IMR-90 (cell line): ENCODE data around the gene FALEC. TPM values are rescaled to one million over a fixed set of nuclear protein-coding genes. Genes with fewer than 3 reads are reported as not detected.

ENCODE experiments used
- ATAC-seq: fragments of 200-7000 bp; cut with Tn5 transposase; 2 replicates; pipeline ENCODE4 v1.9.1; 2020; ENCODE audit warnings: low read depth, mild to moderate bottlenecking, moderate library complexity
- BruUV-seq: library from RNA; stranded (reverse); fragments of 400-500 nt; replicated peaks from 2 replicates; lab custom pipeline; 2021; lab: Mats Ljungman, UMichigan
- CTCF ChIA-PET: fragments of 300-600 bp; formaldehyde crosslinking; extraction: SDS; loops from one replicate; lab custom pipeline; 2021; ENCODE audit warnings: antibody characterized with exemption; lab: Yijun Ruan, JAX
- POLR2A ChIA-PET: fragments of 300-600 bp; sonication (Branson Sonifier 250); formaldehyde crosslinking; loops from one replicate; lab custom pipeline; 2022; ENCODE audit warnings: antibody characterized with exemption; ENCODE audit not compliant: unreplicated experiment; lab: Charles Lee
- DNase-seq: peaks from one replicate; pipeline ENCODE4 v3.0.0; 2013
- H2AFZ ChIP-seq: replicated peaks from 2 replicates; pipeline ENCODE3; 2013; ENCODE audit warnings: low read length, mild to moderate bottlenecking; ENCODE audit not compliant: poor library complexity
- H2AK5ac ChIP-seq: 2 replicates; pipeline ENCODE4 v1.6.1; 2013; ENCODE audit warnings: low read depth, low read length, inconsistent platforms
- H2AK9ac ChIP-seq: replicated peaks from 2 replicates; pipeline ENCODE3; 2013; ENCODE audit warnings: mild to moderate bottlenecking, low read depth, low read length, moderate library complexity; ENCODE audit not compliant: poor library complexity
- H2BK120ac ChIP-seq: 2 replicates; pipeline ENCODE4 v1.6.1; 2013; ENCODE audit warnings: low read depth, low read length, inconsistent platforms
- H2BK15ac ChIP-seq: 3 replicates; pipeline ENCODE4 v1.6.1; 2013; ENCODE audit warnings: low read depth, low read length, inconsistent platforms
- H2BK20ac ChIP-seq: 2 replicates; pipeline ENCODE4 v1.6.1; 2013; ENCODE audit warnings: low read depth, mild to moderate bottlenecking, inconsistent platforms, low read length, moderate library complexity
- H2BK5ac ChIP-seq: 2 replicates; pipeline ENCODE4 v1.6.1; 2013; ENCODE audit warnings: mild to moderate bottlenecking, low read depth, low read length, inconsistent platforms; ENCODE audit not compliant: poor library complexity, severe bottlenecking
- H3K14ac ChIP-seq: replicated peaks from 2 replicates; pipeline ENCODE4 v1.6.1; 2013; ENCODE audit warnings: low read depth, low read length, inconsistent platforms
- H3K18ac ChIP-seq: 2 replicates; pipeline ENCODE4 v1.6.1; 2013; ENCODE audit warnings: low read depth, low read length, control low read depth
- H3K23ac ChIP-seq: 2 replicates; pipeline ENCODE4 v1.6.1; 2013; ENCODE audit warnings: low read depth, low read length, inconsistent platforms
- H3K27ac ChIP-seq: 2 replicates; pipeline ENCODE4 v1.5.1; 2013; ENCODE audit warnings: mild to moderate bottlenecking, control low read depth, low read length; ENCODE audit not compliant: insufficient read depth
- H3K27me3 ChIP-seq: 2 replicates; pipeline ENCODE4 v1.6.1; 2013; ENCODE audit warnings: low read length; ENCODE audit not compliant: control insufficient read depth, insufficient read depth
- H3K36me3 ChIP-seq: 2 replicates; pipeline ENCODE4 v1.6.1; 2013; ENCODE audit warnings: low read length, mixed read lengths; ENCODE audit not compliant: control insufficient read depth, insufficient read depth
- H3K4ac ChIP-seq: 2 replicates; pipeline ENCODE4 v1.6.1; 2013; ENCODE audit warnings: low read depth, low read length, inconsistent platforms
- H3K4me1 ChIP-seq: 2 replicates; pipeline ENCODE4 v1.6.1; 2013; ENCODE audit warnings: low read length, mixed read lengths; ENCODE audit not compliant: control insufficient read depth, insufficient read depth
- H3K4me2 ChIP-seq: 2 replicates; pipeline ENCODE4 v1.6.1; 2013; ENCODE audit warnings: low read depth, mild to moderate bottlenecking, control low read depth, low read length, moderate library complexity
- H3K4me3 ChIP-seq: 2 replicates; pipeline ENCODE4 v1.5.1; 2013; ENCODE audit warnings: low read depth, mild to moderate bottlenecking, control low read depth, low read length, moderate library complexity; ENCODE audit not compliant: insufficient read depth
- H3K56ac ChIP-seq: 2 replicates; pipeline ENCODE4 v1.6.1; 2013; ENCODE audit warnings: low read length, inconsistent platforms; ENCODE audit not compliant: insufficient read depth; ENCODE audit errors: extremely low read depth
- H3K79me1 ChIP-seq, 2 experiments: 2 replicates each; pipeline ENCODE4 v1.6.1; 2013; ENCODE audit warnings: low read length in 2 of 2, inconsistent platforms in 1 of 2, low read depth in 1 of 2
- H3K9ac ChIP-seq: 2 replicates; pipeline ENCODE4 v1.6.1; 2013; ENCODE audit warnings: low read depth, low read length, control low read depth
- H3K9me1 ChIP-seq: 2 replicates; pipeline ENCODE4 v1.6.1; 2013; ENCODE audit warnings: low read length, inconsistent platforms; ENCODE audit not compliant: insufficient read depth
- H3K9me3 ChIP-seq: 2 replicates; pipeline ENCODE4 v1.6.1; 2013; ENCODE audit warnings: low read length; ENCODE audit not compliant: control insufficient read depth, insufficient read depth
- H4K20me1 ChIP-seq: 2 replicates; pipeline ENCODE4 v1.6.1; 2013; ENCODE audit warnings: low read length, inconsistent platforms; ENCODE audit not compliant: insufficient read depth
- H4K5ac ChIP-seq: 2 replicates; pipeline ENCODE4 v1.6.1; 2013; ENCODE audit warnings: mild to moderate bottlenecking, low read depth, low read length, control low read depth
- H4K8ac ChIP-seq, 2 experiments: 2 replicates each; pipeline ENCODE4 v1.6.1; 2013; ENCODE audit warnings: low read depth in 2 of 2, low read length in 2 of 2, control low read depth in 1 of 2, inconsistent platforms in 1 of 2
- H4K91ac ChIP-seq: 2 replicates; pipeline ENCODE4 v1.6.1; 2013; ENCODE audit warnings: low read depth, low read length, inconsistent platforms; ENCODE audit not compliant: insufficient read depth
- BHLHE40 ChIP-seq: fragments of 150-350 bp; IDR thresholded peaks from 2 replicates; pipeline ENCODE4 v1.6.1; 2016; ENCODE audit warnings: mild to moderate bottlenecking, low read depth, low read length
- RAD21 ChIP-seq: IDR thresholded peaks from 2 replicates; pipeline ENCODE4 v1.6.1; 2012; ENCODE audit warnings: low read length, improper control_type of control experiment
- WGBS, 2 experiments: methylation state at CpG; one replicate each; pipeline versions ENCODE4 v1.1.5 to v1.1.7; 2013; ENCODE audit warnings: missing lambda C conversion rate in 2 of 2; ENCODE audit not compliant: insufficient read length in 1 of 2; ENCODE audit errors: extremely low coverage in 2 of 2; 5-methylcytosine and 5-hydroxymethylcytosine counted together
- dilution Hi-C: fragments of 300-500 bp; cut with HindIII; formaldehyde crosslinking; loops from one replicate; pipeline ENCODE4 v1.14.3; 2018; ENCODE audit warnings: low sequenced_read_pairs; ENCODE audit not compliant: unreplicated experiment
- in situ Hi-C: fragments of 300-500 bp; cut with MboI; formaldehyde crosslinking; loops from 3 replicates; pipeline ENCODE4 v1.14.3; 2019; ENCODE audit warnings: low sequenced_read_pairs, inconsistent platforms, mixed read lengths
- intact Hi-C: fragments of 100-400 bp; cut with micrococcal nuclease; formaldehyde crosslinking; loops from 2 replicates; pipeline ENCODE4 v1.10.0; 2022
- polyA plus RNA-seq, 3 experiments: library from polyadenylated mRNA; depleted of rRNA; stranded (reverse); fragments of >200 nt; gene quantifications; 2 replicates each; pipeline ENCODE4 v1.2.3, GENCODE V29; 2012; ENCODE audit warnings: low replicate concordance in 1 of 3
- total RNA-seq: library from RNA; depleted of rRNA; stranded (reverse); fragments of >200 nt; gene quantifications from 2 replicates; pipeline ENCODE4 v1.2.3, GENCODE V29; 2012

The FALEC gene
- total and polyA plus RNA-seq, 2 of the 4 experiments (the other 2 are of a cell fraction), result not detected

DNA sequence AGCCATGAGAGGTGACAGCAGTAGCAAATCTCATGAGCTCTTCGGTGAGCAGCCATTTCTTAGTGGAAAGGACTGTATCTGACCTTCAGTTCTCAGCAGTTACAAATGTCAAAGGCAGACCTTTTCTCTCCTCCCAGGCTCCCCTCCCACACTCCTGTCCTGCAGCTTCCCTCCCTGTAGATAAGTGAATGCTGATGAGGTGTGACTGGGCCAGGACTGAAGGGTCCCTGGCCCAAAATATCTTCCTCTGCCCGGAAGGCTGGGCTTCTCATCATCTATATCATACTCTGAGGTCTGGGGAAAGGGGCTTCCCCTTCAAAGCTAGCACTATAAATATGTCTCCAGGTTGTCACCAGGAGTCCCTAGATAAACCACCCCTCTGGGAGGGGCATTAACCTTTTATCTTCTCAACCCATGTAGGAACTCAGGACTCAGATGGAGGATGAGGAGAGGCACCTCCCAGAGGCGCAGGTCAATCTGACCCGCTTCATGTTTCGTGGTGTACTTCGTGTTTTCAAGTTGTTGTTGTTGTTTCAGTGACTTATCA, 30.0 kb downstream of the FALEC start:
- H3K56ac ChIP-seq, result no peak overlapping the region
- dilution Hi-C loops (no loop called here), in situ Hi-C loops (no loop called here), intact Hi-C loops (no loop called here)
- TF ChIP-seq BHLHE40 (no peak), RAD21 (no peak)
- H3K4me1 ChIP-seq, result peaks cover 10% of the 10 kb centered on the region
- no peaks in the 10 kb centered on the region for H3K27me3 ChIP-seq
- H2AK5ac ChIP-seq, result 0 out of 2 replicates have a peak overlapping the region, but pooled peaks have one; percentile 3
- no peak overlapping the region for H4K91ac ChIP-seq
- H3K9ac ChIP-seq, result no peak overlapping the region
- peak overlapping the region; percentile 38; the same call in 1 of the 2 replicates for H3K23ac ChIP-seq
- POLR2A ChIA-PET, result interaction anchor here (1.1 kb wide), 1 partner anchor 9 kb away, joined by 7 read pairs; no protein-coding TSS in a partner anchor
- no peak overlapping the region for H2AK9ac ChIP-seq
- H3K36me3 ChIP-seq, result no peaks in the 10 kb centered on the region
- ATAC-seq (no peak), DNase-seq (no peak)
- H3K27ac ChIP-seq, result no peak overlapping the region
- H2BK120ac ChIP-seq, result no peak overlapping the region
- no peaks in the 10 kb centered on the region for H3K9me3 ChIP-seq
- CTCF ChIA-PET, result no interaction called here
- no peaks in the 10 kb centered on the region; the same call in 1 of the 2 replicates for H4K20me1 ChIP-seq
- no peak overlapping the region for H4K8ac ChIP-seq
- no peak overlapping the region for H2BK5ac ChIP-seq
- no peak overlapping the region for H3K4me3 ChIP-seq
- no peak overlapping the region for H2AFZ ChIP-seq
- H3K4me2 ChIP-seq, result no peak overlapping the region
- H2BK20ac ChIP-seq, result no peak overlapping the region
- 0 out of 2 replicates have a peak, but pooled peaks cover 3% of the 10 kb centered on the region for H3K9me1 ChIP-seq
- no peak overlapping the region for H4K5ac ChIP-seq
- no peak overlapping the region; the same call in 1 of the 2 replicates for H3K14ac ChIP-seq
- no peak overlapping the region for H3K18ac ChIP-seq
- 60% methylated on average over 1 of the region's 6 CpGs; no CpG with 5 or more reads in 1 of the 2 experiments for WGBS, 2 experiments
- BruUV-seq, result no TSS peak
- peaks cover 0 to 19% of the 10 kb centered on the region in 2 experiments; a peak in 2 of 4 replicates for H3K79me1 ChIP-seq
- no peak overlapping the region for H3K4ac ChIP-seq
- no peak overlapping the region for H2BK15ac ChIP-seq
